ENCODE data around the gene IFNA7. TPM values are rescaled to one million over a fixed set of nuclear protein-coding genes. Genes with fewer than 3 reads are reported as not detected.
"Not testable (repeated sequence)": the region's sequence is repeated elsewhere in the genome, so short reads cannot be mapped to it uniquely, and the experiment has no call there.

The IFNA7 gene
- total and polyA plus RNA-seq, 2 experiments from 2014 or later = not detected

DNA sequence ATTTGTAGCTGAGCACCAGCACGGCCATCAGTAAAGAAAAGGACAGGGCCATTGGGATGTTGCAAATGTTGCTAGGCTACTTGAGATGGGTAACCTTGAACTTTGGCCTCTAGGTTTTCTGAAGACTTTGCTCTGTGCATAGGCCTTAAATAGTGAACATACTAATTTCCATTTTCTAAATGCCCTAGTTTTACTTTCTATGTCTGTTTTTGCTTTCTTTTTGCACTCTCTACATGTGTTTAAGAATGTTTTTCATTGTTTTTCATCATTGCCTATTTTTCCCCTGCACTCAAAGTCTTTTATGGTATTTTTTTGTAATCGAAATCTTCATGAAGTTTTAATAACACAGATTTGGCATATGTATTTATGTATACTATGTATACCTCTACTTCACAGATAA, 26.1 kb upstream of the IFNA7 start, which contains the start of gene IFNA17 (continued):
- TF ChIP-seq, protein P1, sequence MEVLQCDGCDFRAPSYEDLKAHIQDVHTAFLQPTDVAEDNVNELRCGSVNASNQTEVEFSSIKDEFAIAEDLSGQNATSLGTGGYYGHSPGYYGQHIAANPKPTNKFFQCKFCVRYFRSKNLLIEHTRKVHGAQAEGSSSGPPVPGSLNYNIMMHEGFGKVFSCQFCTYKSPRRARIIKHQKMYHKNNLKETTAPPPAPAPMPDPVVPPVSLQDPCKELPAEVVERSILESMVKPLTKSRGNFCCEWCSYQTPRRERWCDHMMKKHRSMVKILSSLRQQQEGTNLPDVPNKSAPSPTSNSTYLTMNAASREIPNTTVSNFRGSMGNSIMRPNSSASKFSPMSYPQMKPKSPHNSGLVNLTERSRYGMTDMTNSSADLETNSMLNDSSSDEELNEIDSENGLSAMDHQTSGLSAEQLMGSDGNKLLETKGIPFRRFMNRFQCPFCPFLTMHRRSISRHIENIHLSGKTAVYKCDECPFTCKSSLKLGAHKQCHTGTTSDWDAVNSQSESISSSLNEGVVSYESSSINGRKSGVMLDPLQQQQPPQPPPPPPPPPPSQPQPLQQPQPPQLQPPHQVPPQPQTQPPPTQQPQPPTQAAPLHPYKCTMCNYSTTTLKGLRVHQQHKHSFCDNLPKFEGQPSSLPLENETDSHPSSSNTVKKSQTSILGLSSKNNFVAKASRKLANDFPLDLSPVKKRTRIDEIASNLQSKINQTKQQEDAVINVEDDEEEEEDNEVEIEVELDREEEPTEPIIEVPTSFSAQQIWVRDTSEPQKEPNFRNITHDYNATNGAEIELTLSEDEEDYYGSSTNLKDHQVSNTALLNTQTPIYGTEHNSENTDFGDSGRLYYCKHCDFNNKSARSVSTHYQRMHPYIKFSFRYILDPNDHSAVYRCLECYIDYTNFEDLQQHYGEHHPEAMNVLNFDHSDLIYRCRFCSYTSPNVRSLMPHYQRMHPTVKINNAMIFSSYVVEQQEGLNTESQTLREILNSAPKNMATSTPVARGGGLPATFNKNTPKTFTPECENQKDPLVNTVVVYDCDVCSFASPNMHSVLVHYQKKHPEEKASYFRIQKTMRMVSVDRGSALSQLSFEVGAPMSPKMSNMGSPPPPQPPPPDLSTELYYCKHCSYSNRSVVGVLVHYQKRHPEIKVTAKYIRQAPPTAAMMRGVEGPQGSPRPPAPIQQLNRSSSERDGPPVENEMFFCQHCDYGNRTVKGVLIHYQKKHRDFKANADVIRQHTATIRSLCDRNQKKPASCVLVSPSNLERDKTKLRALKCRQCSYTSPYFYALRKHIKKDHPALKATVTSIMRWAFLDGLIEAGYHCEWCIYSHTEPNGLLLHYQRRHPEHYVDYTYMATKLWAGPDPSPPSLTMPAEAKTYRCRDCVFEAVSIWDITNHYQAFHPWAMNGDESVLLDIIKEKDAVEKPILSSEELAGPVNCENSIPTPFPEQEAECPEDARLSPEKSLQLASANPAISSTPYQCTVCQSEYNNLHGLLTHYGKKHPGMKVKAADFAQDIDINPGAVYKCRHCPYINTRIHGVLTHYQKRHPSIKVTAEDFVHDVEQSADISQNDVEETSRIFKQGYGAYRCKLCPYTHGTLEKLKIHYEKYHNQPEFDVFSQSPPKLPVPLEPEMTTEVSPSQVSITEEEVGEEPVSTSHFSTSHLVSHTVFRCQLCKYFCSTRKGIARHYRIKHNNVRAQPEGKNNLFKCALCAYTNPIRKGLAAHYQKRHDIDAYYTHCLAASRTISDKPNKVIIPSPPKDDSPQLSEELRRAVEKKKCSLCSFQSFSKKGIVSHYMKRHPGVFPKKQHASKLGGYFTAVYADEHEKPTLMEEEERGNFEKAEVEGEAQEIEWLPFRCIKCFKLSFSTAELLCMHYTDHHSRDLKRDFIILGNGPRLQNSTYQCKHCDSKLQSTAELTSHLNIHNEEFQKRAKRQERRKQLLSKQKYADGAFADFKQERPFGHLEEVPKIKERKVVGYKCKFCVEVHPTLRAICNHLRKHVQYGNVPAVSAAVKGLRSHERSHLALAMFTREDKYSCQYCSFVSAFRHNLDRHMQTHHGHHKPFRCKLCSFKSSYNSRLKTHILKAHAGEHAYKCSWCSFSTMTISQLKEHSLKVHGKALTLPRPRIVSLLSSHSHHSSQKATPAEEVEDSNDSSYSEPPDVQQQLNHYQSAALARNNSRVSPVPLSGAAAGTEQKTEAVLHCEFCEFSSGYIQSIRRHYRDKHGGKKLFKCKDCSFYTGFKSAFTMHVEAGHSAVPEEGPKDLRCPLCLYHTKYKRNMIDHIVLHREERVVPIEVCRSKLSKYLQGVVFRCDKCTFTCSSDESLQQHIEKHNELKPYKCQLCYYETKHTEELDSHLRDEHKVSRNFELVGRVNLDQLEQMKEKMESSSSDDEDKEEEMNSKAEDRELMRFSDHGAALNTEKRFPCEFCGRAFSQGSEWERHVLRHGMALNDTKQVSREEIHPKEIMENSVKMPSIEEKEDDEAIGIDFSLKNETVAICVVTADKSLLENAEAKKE (CRISPR knock-in tag; IDR thresholded peaks at IDR 0.05) = no peak
- TF ChIP-seq ZNF114 (CRISPR knock-in tag; IDR thresholded peaks at IDR 0.05) = no peak

DNA sequence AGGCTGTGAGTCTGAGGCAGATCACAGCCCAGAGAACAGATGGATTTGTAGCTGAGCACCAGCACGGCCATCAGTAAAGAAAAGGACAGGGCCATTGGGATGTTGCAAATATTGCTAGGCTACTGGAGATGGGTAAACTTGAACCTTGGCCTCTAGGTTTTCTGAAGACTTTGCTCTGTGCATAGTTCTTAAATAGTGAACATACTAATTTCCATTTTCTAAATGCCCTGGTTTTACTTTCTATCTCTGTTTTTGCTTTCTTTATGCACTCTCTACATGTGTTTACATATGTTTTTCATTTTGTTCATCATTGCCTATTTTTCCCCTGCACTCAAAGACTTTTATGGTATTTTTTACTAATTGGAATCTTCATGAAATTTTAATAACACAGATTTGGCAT, 15.2 kb upstream of the IFNA7 start, which contains the start of gene IFNA16:
TSS of gene IFNA16 (minus strand) at position 101 of the 400 bp plus-strand sequence. CDS start at position 95, 6 bp downstream.
- not testable (repeated sequence) for H3K4me2 ChIP-seq; H3K27me3 Mint-ChIP-seq (ENCODE audit: insufficient read depth, low read depth, poor library complexity); H3K4me3 ChIP-seq; H4K20me1 ChIP-seq (replicated peaks; ENCODE audit: insufficient read depth); ATAC-seq; H3K27ac ChIP-seq (ENCODE audit: low read depth); H3K4me3 Mint-ChIP-seq; H3K4me1 Mint-ChIP-seq; DNase-seq (ENCODE audit: low spot score); H3F3A ChIP-seq (replicated peaks; ENCODE audit: low read depth); H3K27ac Mint-ChIP-seq; H2AFZ ChIP-seq; H3K36me3 Mint-ChIP-seq (ENCODE audit: low read depth); H3K9me3 Mint-ChIP-seq; H3K36me3 ChIP-seq (ENCODE audit: insufficient read depth); H3K4me1 ChIP-seq (ENCODE audit: insufficient read depth); H3K9me2 ChIP-seq (ENCODE audit: insufficient read depth); H3K27me3 ChIP-seq (ENCODE audit: insufficient read depth); H3K79me2 ChIP-seq (replicated peaks; ENCODE audit: insufficient read depth)

DNA sequence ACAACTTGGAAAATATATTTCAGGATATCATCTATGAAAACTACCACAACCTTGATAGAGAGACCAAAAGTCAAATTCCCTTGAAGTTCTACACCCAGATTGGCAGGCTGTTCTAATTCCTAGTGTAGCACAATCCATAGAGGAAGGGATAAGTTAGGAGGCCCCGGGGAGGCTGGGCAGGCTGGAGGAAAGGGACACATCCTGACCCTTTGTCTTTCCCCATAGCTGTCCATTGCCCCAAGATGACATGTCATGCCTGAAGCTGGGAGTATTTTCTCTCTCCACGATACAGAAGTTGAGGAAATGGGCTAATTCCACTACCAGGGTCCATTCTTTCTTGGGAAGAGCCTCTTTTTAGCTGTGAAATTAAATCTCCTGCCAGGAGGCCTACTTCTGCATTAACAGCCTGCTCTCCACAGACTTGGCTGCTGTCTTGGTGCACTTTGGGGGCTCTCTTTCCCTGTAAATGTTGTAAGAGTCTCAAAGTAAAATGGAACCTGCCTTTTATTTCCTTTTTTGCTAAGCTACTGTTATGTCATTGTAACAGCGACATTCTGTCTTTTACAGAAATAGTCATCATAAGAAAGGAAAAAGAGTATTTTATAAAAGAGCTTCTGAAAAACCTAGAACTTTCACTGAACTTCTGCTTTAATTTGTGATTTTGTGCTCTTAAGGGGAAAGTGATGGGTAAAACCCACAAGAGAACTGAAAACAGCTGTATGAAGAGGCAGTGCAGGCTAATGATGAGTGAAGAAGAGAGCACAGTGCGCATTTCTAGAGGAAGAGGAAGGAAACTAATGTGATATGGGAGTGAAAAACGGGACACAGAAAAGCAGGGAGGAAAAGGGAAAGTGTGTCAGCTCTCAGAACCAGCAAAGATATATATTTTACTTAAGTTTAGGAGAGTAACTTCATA, 11.7 kb upstream of the IFNA7 start:
- not testable (repeated sequence) for H3K27ac Mint-ChIP-seq
- TF ChIP-seq, protein P2, sequence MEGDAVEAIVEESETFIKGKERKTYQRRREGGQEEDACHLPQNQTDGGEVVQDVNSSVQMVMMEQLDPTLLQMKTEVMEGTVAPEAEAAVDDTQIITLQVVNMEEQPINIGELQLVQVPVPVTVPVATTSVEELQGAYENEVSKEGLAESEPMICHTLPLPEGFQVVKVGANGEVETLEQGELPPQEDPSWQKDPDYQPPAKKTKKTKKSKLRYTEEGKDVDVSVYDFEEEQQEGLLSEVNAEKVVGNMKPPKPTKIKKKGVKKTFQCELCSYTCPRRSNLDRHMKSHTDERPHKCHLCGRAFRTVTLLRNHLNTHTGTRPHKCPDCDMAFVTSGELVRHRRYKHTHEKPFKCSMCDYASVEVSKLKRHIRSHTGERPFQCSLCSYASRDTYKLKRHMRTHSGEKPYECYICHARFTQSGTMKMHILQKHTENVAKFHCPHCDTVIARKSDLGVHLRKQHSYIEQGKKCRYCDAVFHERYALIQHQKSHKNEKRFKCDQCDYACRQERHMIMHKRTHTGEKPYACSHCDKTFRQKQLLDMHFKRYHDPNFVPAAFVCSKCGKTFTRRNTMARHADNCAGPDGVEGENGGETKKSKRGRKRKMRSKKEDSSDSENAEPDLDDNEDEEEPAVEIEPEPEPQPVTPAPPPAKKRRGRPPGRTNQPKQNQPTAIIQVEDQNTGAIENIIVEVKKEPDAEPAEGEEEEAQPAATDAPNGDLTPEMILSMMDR (conservative IDR thresholded peaks at IDR 0.05; ENCODE audit: low read depth in 2 of 2) = peak; percentile 19 to 44; a peak in 3 of 4 replicates

DNA sequence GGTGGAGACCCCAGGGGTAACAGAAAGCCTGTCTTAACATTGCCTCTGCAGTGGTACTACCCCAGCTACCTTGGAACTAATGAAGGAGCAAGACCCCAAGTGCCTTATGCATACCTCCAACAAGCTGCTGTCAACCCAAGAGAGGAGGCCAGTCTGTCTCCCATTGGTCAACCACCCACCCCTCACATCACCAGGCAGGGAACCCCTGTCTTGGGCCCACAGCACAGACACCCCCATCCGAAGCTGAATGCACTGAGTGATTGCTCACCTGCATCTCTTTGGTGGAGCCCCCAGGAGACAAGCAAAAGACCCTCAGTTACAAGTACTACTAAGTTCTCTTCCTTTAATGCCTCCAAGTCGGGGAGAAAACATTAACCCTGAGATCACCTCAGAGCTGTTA, 10.2 kb upstream of the IFNA7 start:
- not testable (repeated sequence) for H3K4me2 ChIP-seq; DNase-seq (ENCODE audit: low spot score); H3K36me3 ChIP-seq (ENCODE audit: insufficient read depth); H3K4me1 Mint-ChIP-seq; H3K36me3 Mint-ChIP-seq (ENCODE audit: low read depth); ATAC-seq; H3K79me2 ChIP-seq (replicated peaks; ENCODE audit: insufficient read depth); H2AFZ ChIP-seq; H4K20me1 ChIP-seq (replicated peaks; ENCODE audit: insufficient read depth); H3K27ac ChIP-seq (ENCODE audit: low read depth); H3K27ac Mint-ChIP-seq; H3K9me2 ChIP-seq (ENCODE audit: insufficient read depth); H3K27me3 ChIP-seq (ENCODE audit: insufficient read depth); H3F3A ChIP-seq (replicated peaks; ENCODE audit: low read depth); H3K4me3 Mint-ChIP-seq; H3K4me3 ChIP-seq; H3K27me3 Mint-ChIP-seq (ENCODE audit: insufficient read depth, low read depth, poor library complexity); H3K9me3 Mint-ChIP-seq; H3K4me1 ChIP-seq (ENCODE audit: insufficient read depth)

More for the DNA sequence above, 11.7 kb upstream of the IFNA7 start:
- H3F3A ChIP-seq (replicated peaks; ENCODE audit: low read depth); H3K9me3 Mint-ChIP-seq; H3K4me2 ChIP-seq; H3K27ac ChIP-seq (ENCODE audit: low read depth); H3K4me1 Mint-ChIP-seq; H3K9me2 ChIP-seq (ENCODE audit: insufficient read depth); H3K27me3 Mint-ChIP-seq (ENCODE audit: insufficient read depth, low read depth, poor library complexity); H3K4me3 Mint-ChIP-seq; H4K20me1 ChIP-seq (replicated peaks; ENCODE audit: insufficient read depth); H3K36me3 ChIP-seq (ENCODE audit: insufficient read depth); H3K79me2 ChIP-seq (replicated peaks; ENCODE audit: insufficient read depth); H3K36me3 Mint-ChIP-seq (ENCODE audit: low read depth); H3K4me3 ChIP-seq; H3K4me1 ChIP-seq (ENCODE audit: insufficient read depth); H2AFZ ChIP-seq; H3K27me3 ChIP-seq (ENCODE audit: insufficient read depth): not testable (repeated sequence)
- peak; percentile 8 for DNase-seq (ENCODE audit: low spot score)
- peak; percentile 31; the same call in 1 of the 3 replicates for ATAC-seq
